ENCODE measurements around the gene FGR. TPM values are rescaled to one million over a fixed set of nuclear protein-coding genes. Genes with fewer than 3 reads are reported as not detected.

FGR gene
- total and polyA plus RNA-seq, 8 donors: 0.51 to 6.8 (median 3.1) TPM

GRCh38 chr1:27606708-27607238 lies 28.2 kb downstream of the FGR start:
- FAIRE-seq (no peak), ATAC-seq (no peak), DNase-seq (no peak)
- Histone ChIP-seq H3K4me1 (peaks cover 0 to 5% (median 3%) of the 10 kb centered on the region in 3 donors), H3K27ac (no peak overlapping the region), H3K4me3 (no peak overlapping the region), H3K36me3 (no peaks in the 10 kb centered on the region), H3K27me3 (no peaks in the 10 kb centered on the region), H3K9me3 (no peaks in the 10 kb centered on the region)
- no peak for TF ChIP-seq CTCF (IDR thresholded peaks at IDR 0.05)
- intact Hi-C loops (cut with DNase I): loop anchor here in 2 of 3 donors (5.0 kb wide), 3 partner anchors 56 to 204 kb away; no protein-coding TSS in a partner anchor
- 71 to 77% methylated on average over 3 of the region's 3 CpGs for WGBS, 2 donors

- Histone ChIP-seq H3K4me3 (no peak overlapping the region), H3K36me3 (no peaks in the 10 kb centered on the region), H3K27me3 (no peaks in the 10 kb centered on the region), H3K9me3 (no peaks in the 10 kb centered on the region), H3K4me1 (peaks cover 0 to 12% (median 10%) of the 10 kb centered on the region in 3 donors), H3K27ac (no peak overlapping the region)
- intact Hi-C loops (cut with DNase I): loop anchor here in 2 of 3 donors (2.0 to 5.0 kb wide), 4 partner anchors 45 to 204 kb away; no protein-coding TSS in a partner anchor
- FAIRE-seq: no peak
- 17 to 24% methylated on average over 11 of the region's 11 CpGs for WGBS, 2 donors
- peak in 2 of 6 donors; percentile 55 to 57 for DNase-seq
- ATAC-seq: no peak
- peak; percentile 41 to 80 (median 69) for TF ChIP-seq CTCF (IDR thresholded peaks at IDR 0.05)
Measured at GRCh38 chr1:27605796-27606707, 28.9 kb downstream of the FGR start.

GRCh38 chr1:27605300-27605766 lies 29.7 kb downstream of the FGR start:
- Histone ChIP-seq H3K4me3 (no peak overlapping the region), H3K4me1 (peaks cover 4 to 12% (median 11%) of the 10 kb centered on the region in 3 donors), H3K27me3 (no peaks in the 10 kb centered on the region), H3K36me3 (no peaks in the 10 kb centered on the region), H3K27ac (no peak overlapping the region), H3K9me3 (no peaks in the 10 kb centered on the region)
- DNase-seq: no peak
- intact Hi-C loops (cut with DNase I): loop anchor here in 2 of 3 donors (2.0 to 5.0 kb wide), 4 partner anchors 45 to 203 kb away; no protein-coding TSS in a partner anchor
- TF ChIP-seq CTCF (IDR thresholded peaks at IDR 0.05): no peak
- ATAC-seq: no peak
- no peak for FAIRE-seq
- WGBS, 2 donors: 61 to 67% methylated on average over 7 of the region's 7 CpGs

GRCh38 chr1:27604579-27605299 lies 30.2 kb downstream of the FGR start:
- Histone ChIP-seq H3K27me3 (no peaks in the 10 kb centered on the region), H3K9me3 (no peaks in the 10 kb centered on the region), H3K4me1 (peaks cover 6 to 15% (median 11%) of the 10 kb centered on the region in 3 donors), H3K36me3 (no peaks in the 10 kb centered on the region), H3K4me3 (peak overlapping the region in 2 of 4 donors; percentile 84 to 93), H3K27ac (no peak overlapping the region)
- no peak for ATAC-seq
- no peak for FAIRE-seq
- no peak for TF ChIP-seq CTCF (IDR thresholded peaks at IDR 0.05)
- DNase-seq: no peak
- 34 to 35% methylated on average over 21 of the region's 21 CpGs for WGBS, 2 donors
- intact Hi-C loops (cut with DNase I): loop anchor here in 2 of 3 donors (2.0 to 5.0 kb wide), 5 partner anchors 44 to 202 kb away; no protein-coding TSS in a partner anchor

Data from pancreas (tissue), 10 donors.